Urothelium cell line (cell line): ENCODE data around the gene LZTR1.
"Not testable (repeated sequence)": the region's sequence is repeated elsewhere in the genome, so short reads cannot be mapped to it uniquely, and the experiment has no call there.

Source experiments
- DNase-seq: peaks from one replicate; pipeline ENCODE4 v3.0.0; 2011; ENCODE audit warnings: low spot score, mixed read lengths
- FAIRE-seq: peaks from 2 replicates; lab custom pipeline; 2011; peaks lifted over from hg19 to GRCh38; lab: Jason Lieb, UNC

The LZTR1 gene

DNA sequence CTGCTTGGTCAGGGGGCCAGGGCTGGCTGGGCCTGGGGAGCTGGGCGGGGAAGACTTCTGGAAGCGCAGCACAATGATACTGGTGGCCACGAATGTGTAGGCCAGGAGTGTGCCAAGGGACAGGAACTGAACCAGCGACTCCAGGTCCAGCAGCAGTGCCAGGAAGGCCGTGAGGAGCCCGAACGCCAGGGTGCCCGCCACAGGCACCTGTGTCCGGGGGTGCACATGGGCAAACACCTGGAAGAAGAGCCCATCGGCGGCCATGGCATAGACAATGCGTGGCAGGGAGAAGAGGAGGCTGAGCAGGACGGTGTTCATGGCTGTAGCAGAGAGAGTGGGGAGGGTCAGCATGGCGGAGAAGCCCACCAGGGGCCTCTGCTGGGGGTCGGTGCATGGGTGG, 47.9 kb downstream of the LZTR1 start:
- FAIRE-seq = no peak
- no peak for DNase-seq

DNA sequence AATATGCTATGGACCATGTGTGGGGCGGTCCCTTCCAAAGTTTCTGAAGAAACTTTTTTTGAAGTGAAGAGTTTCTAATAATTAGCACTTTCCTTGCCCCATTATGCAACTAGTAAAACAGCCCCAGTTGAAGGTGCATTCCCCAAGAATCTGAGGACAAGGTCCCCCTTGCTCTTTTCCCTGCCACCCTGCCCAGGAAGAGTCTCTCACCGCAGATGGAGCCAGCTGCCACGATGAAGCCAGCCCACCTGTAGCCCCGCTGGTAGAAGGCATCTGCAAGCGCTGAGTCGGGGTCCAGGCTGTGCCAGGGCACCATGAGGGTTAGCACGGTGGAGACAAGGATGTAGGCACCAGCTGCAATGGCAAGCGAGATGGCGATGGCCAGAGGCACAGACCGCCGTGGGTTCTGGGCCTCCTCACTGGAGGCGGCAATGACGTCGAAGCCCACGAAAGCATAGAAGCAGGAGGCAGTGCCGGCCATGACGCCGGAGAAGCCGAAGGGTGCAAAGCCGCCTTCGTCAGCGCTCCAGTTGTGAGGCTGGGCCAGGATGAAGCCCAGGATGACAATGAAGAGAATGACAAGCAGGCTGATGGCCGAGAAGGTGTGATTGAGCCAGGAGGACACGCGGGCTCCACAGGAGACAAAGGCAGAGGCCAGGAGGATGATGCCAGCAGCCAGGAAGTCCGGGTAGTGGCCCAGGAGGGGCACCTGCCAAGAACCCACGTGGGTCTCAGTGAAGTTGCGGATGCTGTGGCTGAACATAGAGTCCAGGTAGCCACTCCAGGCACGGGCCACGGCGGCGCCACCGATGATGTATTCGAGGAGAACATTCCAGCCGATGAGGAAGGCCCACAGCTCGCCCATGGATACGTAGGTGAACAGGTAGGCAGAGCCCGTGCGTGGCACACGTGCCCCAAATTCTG, 48.8 kb downstream of the LZTR1 start:
- DNase-seq (no peak), FAIRE-seq (no peak)

DNA sequence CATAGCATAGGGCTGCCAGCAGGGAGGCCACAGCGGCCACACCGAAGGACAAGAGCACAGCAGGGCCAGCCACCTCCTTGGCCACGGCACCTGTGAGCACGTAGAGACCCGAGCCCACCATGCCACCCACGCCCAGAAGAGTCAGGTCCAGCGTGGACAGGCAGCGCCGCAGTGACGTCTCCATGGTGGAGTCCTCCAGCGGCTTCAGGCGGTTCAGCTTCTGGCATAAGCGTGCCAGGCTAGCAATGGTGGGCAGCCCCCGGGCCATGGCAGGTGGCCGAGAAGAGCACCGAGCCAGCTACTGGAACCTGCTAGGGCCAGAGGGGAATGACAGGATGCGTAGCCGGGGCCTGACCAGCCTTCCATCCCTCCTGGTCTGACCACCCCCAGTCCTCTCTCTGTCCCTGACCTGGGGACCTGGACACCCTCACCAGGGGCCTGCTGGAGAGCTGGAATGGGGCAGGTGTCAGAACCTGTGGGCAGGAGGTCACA, 49.5 kb downstream of the LZTR1 start:
- DNase-seq (no peak), FAIRE-seq (peak; percentile 77)

GRCh38 chr22:21032037-21032867, 50.2 kb downstream of the LZTR1 start, which contains the start of gene SLC7A4:
Gene SLC7A4 (minus strand): TSS chr22:21032561. CDS start chr22:21031812, 749 bp downstream.
- no peak for FAIRE-seq
- DNase-seq = no peak

GRCh38 chr22:21032868-21033688, 51.0 kb downstream of the LZTR1 start:
- DNase-seq (no peak), FAIRE-seq (no peak)

GRCh38 chr22:21033895-21034294, 51.8 kb downstream of the LZTR1 start:
- no peak for DNase-seq
- no peak for FAIRE-seq

- DNase-seq = no peak
- FAIRE-seq = no peak
Measured at GRCh38 chr22:21034989-21035388, 52.9 kb downstream of the LZTR1 start.

DNA sequence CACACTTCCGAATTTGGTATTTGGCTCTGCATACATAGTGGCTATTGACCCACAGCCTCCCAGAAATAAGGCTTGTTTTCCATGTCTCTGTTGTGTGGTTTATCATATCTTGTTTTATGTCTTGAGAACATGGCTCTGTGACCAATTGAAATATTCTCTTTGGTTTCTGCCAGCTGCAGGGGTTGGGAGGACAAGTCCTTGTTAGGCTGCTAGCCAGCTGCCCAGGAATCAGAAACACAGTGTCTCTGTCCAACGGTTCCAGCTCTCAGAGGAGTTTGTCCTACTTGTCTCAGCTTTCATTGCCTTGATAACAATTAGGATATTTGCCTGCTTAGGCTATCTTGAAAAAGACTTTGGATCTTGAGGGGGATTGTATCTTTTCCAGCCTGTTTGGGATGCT, 56.3 kb downstream of the LZTR1 start:
- FAIRE-seq (no peak), DNase-seq (no peak)

- FAIRE-seq = peak; percentile 79
Measured at GRCh38 chr22:21039158-21039557, 57.1 kb downstream of the LZTR1 start.

GRCh38 chr22:21041937-21042336, 59.8 kb downstream of the LZTR1 start:
- DNase-seq = no peak
- FAIRE-seq = peak; percentile 96

More at GRCh38 chr22:21039158-21039557, 57.1 kb downstream of the LZTR1 start:
- DNase-seq = not testable (repeated sequence)

DNA sequence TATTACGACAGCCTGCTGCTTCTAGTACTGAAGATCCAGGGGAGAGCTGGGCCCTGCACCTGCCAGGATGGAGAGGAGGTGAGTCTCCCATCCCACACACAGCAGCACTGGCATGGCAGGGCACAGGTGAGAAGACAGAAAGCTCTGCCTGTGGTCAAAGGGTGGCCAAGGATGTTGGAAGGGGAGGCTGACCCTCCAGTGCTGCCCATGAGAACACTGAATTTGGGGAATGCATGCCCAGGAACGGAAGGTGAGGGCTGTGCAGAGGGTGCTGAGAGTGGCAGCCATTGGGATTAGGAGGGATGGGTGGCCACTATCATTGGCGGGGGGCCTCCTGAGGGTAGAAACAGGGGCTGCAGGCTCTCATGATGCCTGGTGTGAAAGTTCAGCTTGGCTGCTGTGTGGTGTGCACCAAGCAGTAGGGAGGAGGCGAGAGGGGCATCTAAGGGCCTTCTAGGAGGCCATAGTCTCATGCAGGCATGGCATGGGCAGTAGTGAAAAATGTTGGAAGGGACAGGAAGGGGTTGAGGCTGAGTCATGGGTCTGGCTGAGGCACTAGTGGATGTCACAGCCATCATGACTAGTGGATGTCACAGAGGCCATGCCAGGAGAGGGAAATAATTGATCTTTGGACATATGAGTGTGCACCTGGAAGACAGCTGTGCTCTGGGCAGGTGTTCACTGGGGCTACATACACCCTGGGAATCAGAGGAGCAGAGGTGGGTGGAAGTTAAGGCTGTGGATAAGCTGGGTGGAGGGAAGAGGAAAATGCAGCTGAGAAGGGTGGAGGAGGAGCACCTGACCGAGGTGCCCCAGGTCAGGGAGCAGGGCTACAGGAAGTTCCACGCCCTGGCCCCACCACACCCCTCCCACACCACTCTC, 61.1 kb downstream of the LZTR1 start:
- no peak for DNase-seq
- peak; percentile 78 for FAIRE-seq

DNA sequence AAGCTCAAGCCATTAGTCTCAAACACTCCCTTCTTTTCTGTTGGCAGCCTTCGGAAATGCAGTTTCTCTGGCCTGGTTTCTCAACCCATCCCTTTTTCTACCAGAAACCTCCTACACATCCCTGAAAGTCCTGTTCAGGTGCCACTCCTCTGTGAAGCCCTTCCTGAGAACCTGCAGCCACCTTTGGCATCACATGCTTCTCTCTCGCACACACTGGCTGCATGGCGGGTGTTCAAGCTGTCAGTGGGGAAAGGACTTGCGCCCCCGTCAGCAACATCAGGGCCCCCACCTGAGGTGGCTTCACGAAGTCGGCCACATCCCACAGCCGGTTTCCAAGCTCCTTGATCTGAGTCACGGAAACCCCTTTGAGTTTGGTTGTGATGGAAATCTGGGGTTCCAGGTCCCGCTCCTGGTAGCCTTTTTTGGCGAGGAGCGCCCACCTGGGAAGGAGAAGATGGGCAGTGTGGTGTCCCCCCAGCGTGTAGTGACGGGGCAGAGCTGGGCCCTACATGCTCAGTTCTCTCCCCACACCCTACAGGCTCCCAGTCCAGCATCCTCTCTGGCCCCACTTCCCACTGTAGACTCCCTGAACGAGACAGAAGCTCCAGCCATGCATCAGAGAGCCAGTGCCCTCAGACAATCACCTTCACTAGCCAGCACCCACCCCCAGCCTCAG, 61.9 kb downstream of the LZTR1 start:
- FAIRE-seq = peak; percentile 93

GRCh38 chr22:21044931-21045584, 63.0 kb downstream of the LZTR1 start:
- FAIRE-seq = no peak
- DNase-seq = peak; percentile 52

More for the DNA sequence above, 61.9 kb downstream of the LZTR1 start:
- no peak for DNase-seq

- FAIRE-seq = peak; percentile 100
Measured at GRCh38 chr22:21045585-21046294, 63.6 kb downstream of the LZTR1 start, which contains the start of gene LRRC74B. Gene LRRC74B (plus strand): TSS chr22:21045946. CDS start chr22:21045987, 41 bp downstream.

GRCh38 chr22:21047035-21047661, 65.1 kb downstream of the LZTR1 start:
- DNase-seq (no peak), FAIRE-seq (peak; percentile 83)

More at GRCh38 chr22:21045585-21046294, 63.6 kb downstream of the LZTR1 start, which contains the start of gene LRRC74B:
- DNase-seq = peak; percentile 99

DNA sequence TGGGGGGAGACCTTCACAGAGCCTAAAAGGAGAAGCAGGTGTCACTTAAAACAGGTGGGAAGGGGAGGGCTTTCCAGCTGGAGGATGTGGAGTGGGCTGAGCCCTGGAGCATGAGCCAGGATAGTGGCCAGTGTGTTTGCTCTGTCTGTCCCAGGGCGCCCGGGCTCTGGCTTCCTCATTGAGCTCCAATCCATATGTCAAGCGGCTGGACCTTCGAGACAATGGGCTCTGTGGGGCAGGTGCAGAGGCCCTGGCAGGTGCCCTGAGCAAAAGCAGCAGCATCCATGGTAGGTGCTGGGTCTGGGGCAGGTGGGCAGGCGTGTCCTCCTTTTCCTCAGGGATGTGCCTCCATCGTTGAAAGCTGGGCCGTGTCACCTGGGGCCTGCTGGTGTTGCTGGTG, 65.6 kb downstream of the LZTR1 start:
- FAIRE-seq (no peak), DNase-seq (no peak)

DNA sequence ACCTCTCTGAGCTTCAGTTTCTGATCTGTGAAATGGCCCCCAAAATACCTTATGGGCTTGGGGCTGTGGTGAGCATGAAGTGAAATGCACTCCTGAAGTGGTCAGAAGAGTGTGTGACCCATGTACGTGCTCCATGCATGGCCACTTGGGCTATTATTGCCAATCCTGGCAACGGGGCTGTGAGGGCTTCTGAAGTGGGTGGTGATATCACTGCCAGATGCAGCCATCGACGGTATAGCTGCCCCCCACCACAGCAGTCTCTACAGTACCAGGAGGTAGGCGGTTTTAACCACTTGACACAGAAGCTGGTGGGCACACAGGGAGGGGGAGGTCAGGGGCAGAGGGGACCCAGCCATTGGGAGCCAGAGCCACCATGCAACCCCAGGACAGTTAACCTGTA, 66.4 kb downstream of the LZTR1 start:
- not testable (repeated sequence) for DNase-seq
- FAIRE-seq = peak; percentile 58
